ENCODE measurements around the gene ASPA. TPM values are rescaled to one million over a fixed set of nuclear protein-coding genes. Genes with fewer than 3 reads are reported as not detected.

The ASPA gene
- total RNA-seq, 2 donors from 2014 or later, result 3.1 to 5.0 TPM

DNA sequence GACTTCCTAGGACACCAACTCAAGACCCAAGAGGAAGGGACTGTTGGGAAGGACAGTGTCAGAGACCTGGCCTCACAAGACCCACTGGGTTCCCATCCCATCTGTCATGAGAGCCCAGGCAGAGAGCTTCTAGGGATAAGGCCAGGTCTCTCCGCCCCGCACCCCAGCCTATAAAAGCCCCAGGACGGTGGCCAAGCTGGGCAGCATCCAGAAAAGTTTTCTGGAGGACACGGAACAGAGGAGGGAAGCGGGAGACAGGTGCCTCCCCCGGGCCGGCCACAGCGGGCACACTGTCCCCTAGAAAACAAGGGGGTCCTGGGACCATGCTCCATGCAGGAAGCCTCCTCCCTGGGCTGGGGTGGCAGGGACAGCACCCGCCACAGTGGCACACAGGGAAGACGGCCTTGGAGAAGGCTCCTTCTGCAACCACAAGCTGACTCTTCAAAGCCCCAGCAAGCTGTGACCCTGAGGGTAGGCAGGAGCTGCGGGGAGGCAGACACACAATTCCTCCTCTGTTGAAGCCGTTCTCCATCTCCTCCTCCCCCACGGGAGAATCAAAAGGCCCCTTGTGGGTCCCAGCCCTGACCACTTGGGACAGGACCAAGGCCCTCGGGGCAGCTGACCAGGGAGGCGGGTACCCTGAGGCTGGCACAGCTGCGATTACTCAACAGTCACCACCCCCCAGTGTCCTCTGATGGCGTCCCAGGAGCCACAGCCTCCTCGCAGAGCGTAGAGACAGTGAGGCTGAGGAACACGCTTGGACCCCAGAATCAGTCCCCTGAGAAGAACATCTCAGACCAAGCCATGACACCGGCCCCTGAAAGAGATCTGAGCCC, 55.7 kb downstream of the ASPA start:
- intact Hi-C loops (cut with DNase I), result no loop called here
- ATAC-seq (no peak), DNase-seq (no peak)

DNA sequence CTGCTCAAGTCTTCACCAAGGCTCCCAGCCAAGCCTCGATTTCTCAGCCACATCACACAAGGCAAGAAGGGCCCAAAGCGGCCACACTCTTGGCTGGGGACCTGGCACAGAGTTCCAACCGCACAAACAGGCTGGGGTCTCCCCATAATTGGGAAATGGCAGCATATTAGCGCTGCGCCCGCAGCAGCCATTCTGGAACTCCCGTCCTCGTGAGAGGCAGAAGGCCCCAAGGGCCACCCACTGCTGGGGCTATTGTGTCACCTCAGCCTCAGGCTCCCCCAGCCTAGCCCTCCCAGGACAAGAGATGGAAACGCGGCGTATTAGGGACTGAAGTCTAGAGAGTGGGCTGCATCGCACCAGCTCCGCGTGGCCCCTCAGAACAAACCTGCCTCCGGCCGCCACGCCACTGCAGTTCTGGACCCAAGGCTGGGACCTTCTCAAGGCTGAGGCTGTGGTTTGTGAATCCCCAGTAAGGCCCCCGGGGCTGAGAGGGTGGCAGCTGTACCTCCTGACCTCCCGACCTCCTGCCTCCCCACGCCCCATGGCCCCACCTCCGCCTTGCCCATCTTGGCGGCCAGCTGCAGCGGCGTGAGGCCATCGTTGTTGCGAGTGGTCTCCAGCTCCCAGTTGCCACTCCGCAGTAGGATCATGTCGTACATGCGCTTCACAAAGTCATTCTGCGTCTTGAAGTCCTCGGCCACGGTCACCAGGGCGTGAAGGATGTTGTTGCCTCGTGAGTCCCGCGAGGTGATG, 56.5 kb downstream of the ASPA start:
- no peak for ATAC-seq

DNA sequence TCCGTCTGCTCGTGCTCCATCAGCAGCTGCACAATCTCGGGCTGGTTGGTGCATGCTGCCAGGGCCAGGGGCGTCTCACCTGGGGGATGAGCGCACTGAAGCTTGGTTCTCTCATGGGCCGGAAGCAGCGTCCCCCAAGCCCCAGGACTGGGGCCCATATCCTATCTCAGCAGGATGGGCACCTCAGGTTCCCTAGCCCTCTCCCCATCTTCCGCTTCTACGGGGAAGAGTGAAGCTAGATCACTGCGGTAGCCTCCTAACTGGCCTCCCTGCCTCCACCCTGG, 57.0 kb downstream of the ASPA start:
- no peak for DNase-seq
- no peak for ATAC-seq
- intact Hi-C loops (cut with DNase I), result no loop called here

More for the DNA sequence above, 56.5 kb downstream of the ASPA start:
- DNase-seq, result no peak
- intact Hi-C loops (cut with DNase I), result no loop called here

DNA sequence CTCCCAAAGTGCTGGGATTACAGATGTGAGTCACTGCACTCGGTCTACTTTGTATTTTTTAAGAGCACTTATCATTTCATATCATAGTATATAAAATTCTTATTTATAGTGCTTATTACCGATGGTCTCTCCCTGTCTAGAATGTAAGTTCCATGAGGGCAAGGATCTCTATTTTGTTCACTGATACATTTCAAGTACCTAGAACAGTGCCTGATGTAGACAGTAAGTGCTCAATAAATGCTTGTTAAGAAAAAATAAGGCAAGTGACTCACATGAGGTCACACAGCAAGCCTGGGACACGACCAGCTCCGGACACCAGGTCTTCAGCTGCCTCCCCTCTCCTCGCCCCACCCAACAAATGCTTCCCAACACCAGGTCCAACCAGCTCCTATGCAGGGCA, 58.0 kb downstream of the ASPA start:
- ATAC-seq, result no peak
- DNase-seq, result no peak
- intact Hi-C loops (cut with DNase I), result no loop called here

DNA sequence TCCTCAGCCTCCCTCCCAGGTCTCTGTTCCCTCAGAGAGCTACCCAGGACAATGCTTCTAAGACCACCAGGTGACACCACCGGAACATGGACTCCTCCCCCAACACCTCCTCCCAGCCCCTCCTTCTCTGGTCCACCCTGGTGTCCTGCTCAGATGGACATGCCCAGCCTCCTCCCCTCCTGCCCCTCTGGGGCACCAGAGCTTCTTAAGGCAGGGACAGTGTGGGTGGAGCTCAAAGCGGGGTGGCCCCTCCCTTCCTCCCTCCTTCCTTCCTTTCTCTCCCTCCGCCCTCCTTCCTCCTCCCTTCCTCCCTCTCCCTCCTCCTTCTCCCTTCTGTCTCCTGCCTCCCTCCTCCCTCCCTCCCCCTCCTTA, 59.1 kb downstream of the ASPA start:
- ATAC-seq (peak in 1 of 2 donors; percentile 46), DNase-seq (no peak)
- intact Hi-C loops (cut with DNase I), result no loop called here

DNA sequence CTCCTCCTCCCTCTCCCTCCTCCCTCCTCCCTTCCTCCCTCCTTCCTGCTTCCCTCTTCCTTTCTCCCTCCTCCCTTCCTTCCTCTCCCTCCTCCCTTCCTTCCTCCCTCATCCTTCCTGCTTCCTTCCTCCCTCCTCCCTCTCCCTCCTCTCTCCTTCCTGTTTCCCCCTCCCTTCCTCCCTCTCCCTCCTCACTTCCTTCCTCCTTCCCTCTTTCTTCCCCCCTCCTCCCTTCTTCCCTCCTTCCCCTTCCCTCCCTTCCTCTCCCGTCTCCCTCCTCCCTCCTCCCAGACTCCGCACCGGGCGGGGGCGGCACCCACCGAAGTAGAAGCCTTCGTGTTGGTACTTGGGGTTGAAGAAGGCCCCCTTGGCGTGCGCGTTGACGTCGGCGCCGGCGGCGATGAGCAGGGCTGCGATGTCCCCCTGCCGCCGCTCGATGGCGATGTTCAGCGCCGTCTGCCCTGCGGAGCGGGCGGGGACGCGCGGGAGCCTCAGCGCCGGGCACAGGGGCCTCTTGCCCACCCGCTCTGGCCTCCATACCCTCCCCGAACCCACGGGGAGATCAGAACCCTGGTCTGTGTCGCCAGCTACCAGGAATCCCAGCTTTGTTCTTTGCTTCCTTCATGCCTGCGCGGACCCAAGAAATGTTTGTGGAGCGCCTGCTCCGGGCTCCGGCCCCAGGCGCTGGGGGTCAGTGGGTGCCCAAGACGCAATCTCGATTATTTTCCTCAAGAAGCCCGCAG, 59.6 kb downstream of the ASPA start:
- ATAC-seq (peak; percentile 83 to 90), DNase-seq (peak; percentile 74)
- intact Hi-C loops (cut with DNase I), result no loop called here

DNA sequence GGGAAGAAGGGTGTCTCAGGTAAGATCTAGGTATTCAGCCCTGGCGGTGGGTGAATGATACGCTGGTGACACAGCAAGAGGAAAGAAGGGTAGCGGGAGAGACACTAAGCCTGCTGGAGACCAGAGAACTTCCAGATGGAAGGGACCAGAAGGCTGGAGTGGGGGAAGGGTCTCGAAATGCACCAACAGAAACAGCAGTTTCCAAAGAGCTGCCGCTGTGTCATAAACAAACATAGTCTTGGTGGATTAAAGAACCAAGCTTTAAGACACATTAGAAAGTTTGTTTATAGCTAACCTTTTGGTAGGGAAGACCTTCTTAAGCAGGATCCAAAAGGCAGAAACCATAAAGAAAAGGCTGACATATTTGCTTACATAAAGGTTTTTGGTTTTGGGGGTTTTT, 60.9 kb downstream of the ASPA start:
- DNase-seq (no peak), ATAC-seq (no peak)
- intact Hi-C loops (cut with DNase I), result no loop called here

DNA sequence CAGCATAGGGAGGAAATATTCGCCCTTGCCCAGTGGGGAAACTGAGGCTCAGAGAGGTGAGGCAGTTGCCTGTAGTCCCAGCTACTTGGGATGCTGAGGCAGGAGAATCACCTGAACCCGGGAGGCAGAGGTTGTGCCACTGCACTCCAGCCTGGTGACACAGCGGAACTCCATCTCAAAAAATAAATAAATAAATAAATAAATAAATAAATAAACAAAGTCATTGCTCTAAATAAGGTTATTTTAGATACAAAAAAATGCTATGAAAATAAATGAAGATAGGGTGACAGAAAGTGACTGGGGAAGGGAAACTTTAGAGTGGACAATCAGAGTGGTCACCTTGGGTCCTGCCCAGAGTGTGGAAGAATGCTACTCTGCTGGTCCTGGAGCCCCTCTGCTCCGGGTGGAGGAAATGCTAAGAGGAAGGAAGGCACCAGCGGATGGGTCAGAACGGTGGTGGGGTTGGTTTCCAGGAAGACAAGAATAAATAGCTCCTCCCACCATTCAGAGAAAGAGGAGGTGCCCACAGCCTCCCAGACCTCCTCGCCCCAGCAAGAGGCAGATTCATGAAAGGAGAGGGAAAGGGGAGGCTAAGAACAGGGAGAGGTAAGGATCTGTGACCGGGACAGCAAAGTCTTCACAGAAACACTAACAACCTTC, 64.2 kb downstream of the ASPA start:
- ATAC-seq (no peak), DNase-seq (no peak)
- intact Hi-C loops (cut with DNase I), result no loop called here

DNA sequence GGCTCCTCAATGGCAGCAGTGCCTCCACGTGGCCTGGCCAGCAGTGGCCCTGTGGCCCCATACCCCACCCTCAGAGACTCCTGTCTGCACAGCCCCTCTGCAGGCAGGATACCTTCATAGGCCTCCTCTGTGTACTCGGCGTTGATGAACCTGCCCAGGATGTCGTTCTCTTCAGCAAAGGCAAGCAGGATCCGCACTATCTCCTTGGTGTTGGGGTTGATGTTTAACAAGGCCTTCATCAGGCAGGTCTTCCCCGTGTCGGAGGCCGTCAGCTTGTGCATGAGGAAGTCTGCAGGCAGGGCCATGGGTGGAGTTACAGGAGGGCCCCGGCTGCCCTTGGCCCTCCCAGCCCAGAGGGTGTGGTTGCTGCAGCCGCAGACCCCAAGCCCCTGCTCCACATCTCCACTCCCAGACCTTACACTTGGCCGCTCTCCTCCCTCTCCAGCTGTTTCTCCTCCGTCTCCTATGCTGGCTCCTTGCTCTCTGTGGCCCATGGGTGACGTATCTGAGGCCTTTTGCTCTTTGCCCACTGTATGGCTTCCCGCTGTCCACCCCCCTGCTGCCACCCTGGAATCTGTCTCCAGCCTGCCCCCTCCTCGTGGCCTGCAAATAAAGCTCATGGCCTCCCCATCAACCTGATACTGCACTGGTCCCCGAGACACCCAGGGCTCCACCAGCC, 66.8 kb downstream of the ASPA start:
- DNase-seq, result no peak
- no peak for ATAC-seq
- intact Hi-C loops (cut with DNase I), result no loop called here

DNA sequence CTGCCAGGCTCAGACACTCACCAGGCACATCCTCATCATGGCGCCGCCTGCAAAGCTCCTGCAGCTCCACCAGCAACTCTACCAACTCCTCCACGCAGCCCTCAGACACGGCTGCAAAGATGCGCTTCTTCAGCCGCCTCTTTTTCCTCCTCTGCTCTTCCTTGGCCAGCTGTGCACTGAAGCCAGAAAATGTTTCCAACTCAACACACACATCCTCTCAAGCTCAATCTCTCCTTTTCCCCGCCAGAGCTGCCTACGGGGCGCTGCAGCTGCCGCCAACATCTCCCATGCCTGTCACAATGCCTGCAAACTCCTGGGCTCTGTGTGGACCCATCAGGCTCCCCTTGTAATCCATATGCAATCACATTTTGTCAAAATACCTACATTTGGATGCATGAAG, 67.7 kb downstream of the ASPA start:
- ATAC-seq, result no peak

DNA sequence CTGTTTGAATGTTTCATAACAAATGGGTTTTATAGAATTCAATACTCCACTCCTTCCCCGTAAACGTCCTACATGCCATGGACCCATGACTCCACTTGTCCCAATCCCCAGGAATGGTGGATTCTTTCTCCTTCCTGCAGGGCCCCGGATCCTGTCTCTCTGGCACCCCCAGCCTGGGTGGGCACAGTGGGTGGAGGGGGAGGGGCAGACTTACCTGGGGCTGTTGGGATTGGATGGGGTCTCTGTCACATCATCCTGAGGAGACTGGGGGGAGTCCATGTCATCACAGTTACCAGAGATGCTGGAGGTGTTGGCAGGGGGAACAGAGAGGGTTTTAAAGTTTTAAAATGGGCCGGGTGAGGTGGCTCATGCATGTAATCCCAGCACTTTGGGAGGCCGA, 68.6 kb downstream of the ASPA start:
- intact Hi-C loops (cut with DNase I), result no loop called here
- ATAC-seq (no peak), DNase-seq (no peak)

More for the DNA sequence above, 67.7 kb downstream of the ASPA start:
- intact Hi-C loops (cut with DNase I), result no loop called here
- DNase-seq, result no peak

DNA sequence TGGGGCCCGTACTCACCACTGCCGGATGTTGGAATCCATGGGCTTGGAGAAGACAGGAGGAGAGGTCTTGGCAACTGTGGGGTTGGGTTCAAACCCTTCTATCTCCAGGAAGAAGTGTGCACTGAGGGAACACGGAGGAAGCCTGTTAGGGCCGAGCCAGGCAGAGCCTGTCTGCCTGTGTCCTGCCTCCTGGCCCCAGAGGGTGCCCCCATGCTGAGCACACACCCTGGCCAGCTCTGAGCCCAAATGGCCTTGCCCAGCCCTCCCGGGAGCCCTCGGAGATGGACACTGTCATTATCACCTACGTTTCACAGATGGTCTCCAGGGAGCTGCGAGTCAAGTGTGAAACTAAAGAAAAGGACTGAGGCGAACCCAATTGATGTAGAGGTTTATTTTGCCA, 69.4 kb downstream of the ASPA start:
- ATAC-seq (no peak), DNase-seq (no peak)
- intact Hi-C loops (cut with DNase I), result no loop called here

DNA sequence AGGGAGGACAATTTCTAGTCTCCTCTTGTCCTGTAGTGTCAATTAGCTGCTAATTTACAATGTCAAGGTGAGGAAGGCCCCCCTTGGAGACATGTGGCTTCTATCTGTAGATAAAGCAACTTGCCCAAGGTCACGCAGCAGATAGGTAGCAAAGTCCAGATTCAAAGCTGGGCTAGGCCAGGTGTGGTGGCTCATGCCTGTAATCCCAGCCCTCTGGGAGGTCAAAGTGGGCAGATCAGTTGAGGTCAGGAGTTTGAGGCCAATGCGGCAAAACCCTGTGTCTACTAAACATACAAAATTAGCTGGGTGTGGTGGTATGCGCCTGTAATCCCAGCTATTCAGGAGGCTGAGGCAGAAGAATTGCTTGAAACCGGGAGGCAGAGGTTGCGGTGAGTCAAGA, 70.7 kb downstream of the ASPA start:
- DNase-seq, result no peak
- intact Hi-C loops (cut with DNase I), result no loop called here
- no peak for ATAC-seq

DNA sequence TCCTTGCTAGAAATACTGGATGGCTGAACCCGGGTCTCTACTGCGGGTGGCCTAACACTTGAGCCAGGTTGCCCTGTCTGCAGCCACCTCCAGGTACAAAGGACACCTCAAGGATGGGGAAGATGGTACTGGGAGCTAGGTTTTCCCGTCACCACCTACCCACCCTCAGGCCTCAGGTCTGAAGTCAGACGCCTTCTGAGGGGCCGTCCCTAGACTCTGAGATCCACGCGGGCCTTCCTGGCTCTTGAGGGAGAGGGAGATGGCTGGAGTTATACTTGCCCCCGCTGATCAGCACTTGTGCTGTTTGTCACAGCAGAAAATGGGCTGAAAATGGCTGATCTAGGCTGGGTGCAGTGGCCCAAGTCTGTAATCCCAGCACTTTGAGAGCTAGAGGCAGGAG, 71.2 kb downstream of the ASPA start:
- intact Hi-C loops (cut with DNase I), result no loop called here
- no peak for ATAC-seq

DNA sequence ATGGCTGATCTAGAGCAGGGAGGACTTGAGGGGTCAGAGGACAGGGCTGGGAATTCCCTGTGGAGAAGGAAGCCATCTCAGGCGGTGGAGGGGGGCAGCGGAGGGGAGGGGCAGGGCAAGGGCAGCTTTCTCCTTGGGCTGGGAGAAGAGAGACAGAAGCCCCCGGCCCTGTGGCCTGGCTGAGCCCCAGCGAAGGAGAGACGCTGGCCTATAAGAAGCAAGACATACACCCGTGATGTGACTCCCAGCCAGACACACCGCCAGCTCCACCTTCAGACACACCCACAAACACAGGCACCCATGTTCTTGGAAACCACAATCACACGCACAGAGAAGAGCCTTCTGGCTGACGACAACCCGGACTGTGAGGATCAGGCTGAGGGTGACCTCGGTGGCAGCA, 71.8 kb downstream of the ASPA start:
- ATAC-seq, result no peak
- no peak for DNase-seq
- intact Hi-C loops (cut with DNase I), result no loop called here

More for the DNA sequence above, 71.2 kb downstream of the ASPA start:
- DNase-seq, result no peak

DNA sequence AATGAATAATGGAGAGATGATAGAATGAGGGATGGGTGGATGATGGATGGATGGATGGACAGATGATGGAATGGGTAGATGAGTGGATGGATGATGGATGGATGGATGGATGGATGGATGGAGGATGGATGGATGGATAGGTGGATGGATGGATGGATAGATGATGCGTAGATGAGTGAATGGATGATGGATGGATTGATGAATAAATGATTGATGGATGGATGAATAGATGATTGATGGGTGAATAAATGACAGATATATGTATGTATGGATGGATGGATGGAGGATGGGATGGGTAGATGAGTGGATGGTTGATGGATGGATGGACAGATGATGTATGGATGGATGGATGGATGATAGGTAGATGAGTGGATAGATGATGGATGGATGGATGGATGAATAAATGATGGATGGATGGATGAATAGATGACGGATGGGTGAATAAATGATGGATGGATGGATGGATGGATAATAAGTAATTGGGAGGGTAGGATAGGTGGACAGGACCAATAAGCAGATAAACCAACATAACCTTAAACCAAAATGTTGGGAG, 73.9 kb downstream of the ASPA start:
- DNase-seq, result no peak
- intact Hi-C loops (cut with DNase I), result no loop called here
- no peak for ATAC-seq

DNA sequence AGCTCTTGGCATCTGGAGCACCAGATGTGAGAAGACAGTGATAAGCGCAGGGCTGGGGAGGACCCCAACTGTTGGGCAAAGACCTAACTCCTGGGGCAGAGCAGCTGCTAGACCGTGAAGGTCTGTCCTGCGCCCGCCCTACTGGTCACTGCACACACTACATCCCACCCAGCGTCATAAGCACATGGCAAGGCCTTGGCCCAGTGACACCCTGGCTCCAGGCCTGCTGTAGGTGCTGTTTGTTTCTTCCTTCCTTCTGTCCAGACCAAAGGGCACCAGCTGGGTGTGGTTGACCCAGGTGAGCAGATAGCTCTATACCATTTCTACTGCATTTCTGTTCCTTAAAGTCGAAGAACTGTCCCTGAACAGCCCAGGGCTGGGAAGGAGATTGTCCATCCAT, 75.4 kb downstream of the ASPA start:
- DNase-seq (no peak), ATAC-seq (no peak)
- intact Hi-C loops (cut with DNase I), result no loop called here

DNA sequence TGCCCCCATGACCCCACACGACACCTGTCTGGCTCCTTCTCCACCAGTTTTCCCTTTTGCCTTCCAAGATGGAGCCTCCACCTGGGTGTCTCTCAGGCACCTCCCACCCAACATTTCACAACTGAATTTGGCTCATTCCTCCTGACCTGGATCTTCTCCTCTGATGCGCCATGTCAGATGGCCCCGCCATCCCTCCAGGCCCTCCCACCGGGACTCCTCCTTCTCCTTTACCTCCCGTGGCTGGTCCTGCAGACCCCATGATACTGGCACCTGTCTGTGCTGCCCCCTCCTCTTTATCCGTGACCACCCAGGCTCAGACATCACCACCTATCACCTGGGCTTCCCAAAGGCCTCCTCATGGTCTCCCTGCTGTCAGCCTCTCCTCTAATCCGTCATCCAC, 77.1 kb downstream of the ASPA start:
- ATAC-seq, result no peak
- no peak for DNase-seq
- intact Hi-C loops (cut with DNase I), result no loop called here
